DMS53 treated with DMSO at 0.1 percent for 48 hours (cell line): ENCODE data around the gene PBRM1.

Experiments used
- DNase-seq: peaks from one replicate; lab custom pipeline; 2025; ENCODE audit not compliant: unreplicated experiment; lab: John Stamatoyannopoulos, UW

PBRM1 gene

GRCh38 chr3:52512727-52513126 is 173.0 kb downstream of the PBRM1 start:
- no peak for DNase-seq

DNA sequence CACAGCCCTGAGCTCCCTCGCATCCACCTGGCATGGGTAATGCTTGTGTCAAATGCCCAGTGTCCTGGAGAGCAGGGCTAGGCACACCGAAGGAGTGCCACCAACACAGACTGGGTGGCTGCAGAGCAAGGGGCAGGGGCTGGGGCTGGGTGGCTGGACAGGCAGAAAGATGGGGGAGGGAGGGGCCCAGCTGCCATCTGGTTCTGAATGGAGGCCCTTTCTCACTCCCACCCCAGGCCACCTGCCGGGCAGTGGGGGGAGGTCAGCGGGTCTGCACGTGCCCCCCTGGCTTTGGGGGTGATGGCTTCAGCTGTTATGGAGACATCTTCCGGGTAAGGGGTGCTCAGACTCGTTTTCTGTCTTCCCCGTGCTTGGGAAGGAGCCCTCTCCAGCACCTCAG is 173.6 kb downstream of the PBRM1 start:
- no peak for DNase-seq

DNA sequence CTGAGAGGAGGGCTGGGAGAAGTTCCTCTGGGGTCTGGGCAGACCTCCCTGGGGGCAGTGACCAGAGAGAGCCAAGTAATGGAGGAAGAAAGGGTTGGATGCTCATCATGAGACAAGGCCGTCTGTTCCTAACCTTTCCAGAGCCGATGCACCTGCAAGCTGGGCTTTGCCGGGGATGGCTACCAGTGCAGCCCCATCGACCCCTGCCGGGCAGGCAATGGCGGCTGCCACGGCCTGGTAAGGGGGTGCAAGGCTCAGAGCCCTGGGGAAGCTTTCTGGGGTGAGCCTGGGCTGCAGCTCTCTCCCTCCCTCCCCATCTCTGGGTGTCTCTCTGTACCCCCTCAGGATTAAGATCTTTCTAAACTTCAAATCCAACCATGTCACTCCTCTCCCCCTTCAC is 174.2 kb downstream of the PBRM1 start:
- DNase-seq, result no peak

GRCh38 chr3:52509753-52510328 is 175.9 kb downstream of the PBRM1 start:
- DNase-seq, result no peak

GRCh38 chr3:52507359-52507758 is 178.4 kb downstream of the PBRM1 start:
- peak; percentile 25 for DNase-seq

DNA sequence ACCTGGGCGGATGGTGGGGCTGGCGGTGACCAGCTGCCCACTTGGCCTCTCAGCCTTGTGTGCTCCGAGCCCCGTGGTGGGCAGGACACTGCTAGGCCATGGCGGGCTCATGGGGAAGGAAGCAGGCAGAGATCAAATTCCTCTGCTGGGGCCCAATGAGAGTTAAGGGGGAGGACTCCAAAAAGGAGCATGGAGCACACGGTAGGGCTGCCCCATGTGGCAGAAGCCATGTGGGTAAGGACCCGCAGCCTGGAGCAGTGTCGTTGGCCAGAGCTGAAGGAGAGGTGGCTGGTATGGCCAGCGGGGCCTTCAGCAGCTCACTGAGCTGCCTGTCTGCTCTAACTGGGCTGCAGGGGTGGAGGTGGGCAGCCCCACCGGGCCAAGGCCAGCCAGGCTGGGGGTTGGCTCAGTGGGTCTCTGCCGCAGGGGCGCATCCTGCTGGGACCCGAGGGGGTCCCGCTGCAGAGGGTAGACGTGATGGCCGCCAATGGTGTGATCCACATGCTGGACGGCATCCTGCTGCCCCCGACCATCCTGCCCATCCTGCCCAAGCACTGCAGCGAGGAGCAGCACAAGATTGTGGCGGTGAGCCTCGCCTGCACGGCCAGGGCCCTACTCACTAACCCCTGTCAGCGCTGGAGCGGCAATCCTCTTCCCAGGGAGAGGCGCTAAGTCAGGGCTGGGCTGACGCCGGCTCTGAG is 179.3 kb downstream of the PBRM1 start:
- no peak for DNase-seq

DNA sequence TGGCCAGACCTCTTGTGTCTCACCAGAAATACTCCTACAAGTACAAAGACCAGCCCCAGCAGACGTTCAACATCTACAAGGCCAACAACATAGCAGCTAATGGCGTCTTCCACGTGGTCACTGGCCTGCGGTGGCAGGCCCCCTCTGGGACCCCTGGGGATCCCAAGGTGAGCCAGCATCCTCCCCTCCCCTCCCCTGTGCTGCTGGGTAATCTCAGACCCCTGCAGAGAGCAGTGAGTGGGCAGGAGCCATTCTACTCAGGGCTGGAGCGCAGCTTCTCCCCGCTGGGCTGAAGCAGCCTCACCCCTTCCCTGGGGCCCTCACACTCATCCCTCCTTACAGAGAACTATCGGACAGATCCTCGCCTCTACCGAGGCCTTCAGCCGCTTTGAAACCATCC is 180.7 kb downstream of the PBRM1 start:
- DNase-seq, result no peak

GRCh38 chr3:52503788-52504424 is 181.8 kb downstream of the PBRM1 start:
- no peak for DNase-seq

GRCh38 chr3:52502808-52503350 is 182.8 kb downstream of the PBRM1 start:
- no peak for DNase-seq

DNA sequence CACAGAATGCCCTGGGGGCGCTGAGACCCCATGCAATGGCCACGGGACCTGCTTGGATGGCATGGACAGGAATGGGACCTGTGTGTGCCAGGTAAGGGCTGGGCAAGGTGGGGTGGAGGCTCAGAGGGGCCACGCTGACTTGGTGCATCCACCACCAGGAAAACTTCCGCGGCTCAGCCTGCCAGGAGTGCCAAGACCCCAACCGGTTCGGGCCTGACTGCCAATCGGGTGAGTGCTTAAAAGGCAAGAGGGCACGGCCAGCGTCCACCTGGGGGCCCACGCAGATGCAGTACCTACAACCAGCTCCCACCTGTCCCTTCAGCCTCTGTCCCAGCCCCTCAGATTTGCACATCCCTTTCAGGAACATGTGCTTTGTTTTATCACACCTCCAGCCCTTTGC is 183.7 kb downstream of the PBRM1 start:
- DNase-seq, result no peak

DNA sequence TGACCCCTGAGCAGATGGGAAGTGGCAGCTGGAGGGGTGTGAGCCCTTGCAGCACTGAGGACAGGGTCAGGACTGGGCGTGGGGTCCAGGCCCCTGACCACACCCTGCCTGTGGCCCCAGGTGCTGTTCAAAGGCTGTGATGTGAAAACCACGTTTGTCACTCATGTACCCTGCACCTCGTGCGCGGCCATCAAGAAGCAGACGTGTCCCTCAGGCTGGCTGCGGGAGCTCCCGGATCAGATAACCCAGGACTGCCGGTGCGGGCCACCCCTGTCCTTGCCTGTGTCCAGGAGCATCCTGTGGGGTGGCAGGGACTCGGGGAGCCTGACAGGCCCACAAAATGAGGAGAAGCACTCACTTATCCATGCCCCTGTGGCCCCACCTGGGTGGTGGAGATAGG is 184.7 kb downstream of the PBRM1 start:
- DNase-seq, result no peak

GRCh38 chr3:52498137-52499054 is 187.3 kb downstream of the PBRM1 start:
- DNase-seq, result no peak

GRCh38 chr3:52495777-52496602 is 189.7 kb downstream of the PBRM1 start:
- DNase-seq, result no peak
